GM12872 (cell line): ENCODE data around the gene SFSWAP.
A peak's percentile ranks its signal among the peaks of the same experiment; 100 is the strongest.

Experiments
- CTCF ChIP-seq: IDR thresholded peaks from 3 replicates; pipeline ENCODE4 v1.5.1; 2011; ENCODE audit warnings: low read depth, mild to moderate bottlenecking, low read length, moderate library complexity; ENCODE audit not compliant: insufficient read depth

SFSWAP gene

DNA sequence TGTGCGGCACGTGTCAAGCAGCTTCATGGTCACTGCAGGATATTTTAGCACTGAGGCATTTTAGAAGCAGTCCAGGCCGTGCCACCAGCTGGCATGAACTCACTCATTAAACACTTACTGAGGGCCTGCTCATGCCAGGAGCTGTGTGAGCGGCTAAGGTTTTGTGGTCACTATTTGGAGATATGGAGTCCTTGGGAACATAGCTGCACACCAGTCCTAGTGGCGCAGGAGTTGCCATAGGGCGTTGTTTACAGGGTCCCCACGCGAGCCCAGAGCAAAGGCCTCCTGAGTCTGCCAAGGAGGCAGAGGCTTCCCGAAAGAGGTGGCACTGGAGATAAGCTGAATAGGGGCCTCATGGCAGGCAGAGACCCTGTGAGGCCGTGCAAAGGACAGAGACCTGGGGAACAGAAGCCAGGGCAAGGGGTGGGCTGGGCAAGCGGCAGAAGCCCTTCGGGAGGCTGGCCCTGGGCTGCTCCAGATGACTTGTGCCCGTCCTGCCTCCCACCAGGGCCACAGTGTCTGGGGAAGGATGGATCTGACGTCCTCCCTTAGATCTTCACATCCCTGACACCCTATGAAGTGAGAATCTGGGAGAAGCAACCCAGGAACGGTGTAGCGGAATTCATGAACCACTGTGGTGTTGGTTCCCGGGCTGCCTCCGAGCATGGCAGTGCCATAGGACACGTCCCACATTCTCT, 38.9 kb downstream of the SFSWAP start:
- TF ChIP-seq CTCF, result no peak

DNA sequence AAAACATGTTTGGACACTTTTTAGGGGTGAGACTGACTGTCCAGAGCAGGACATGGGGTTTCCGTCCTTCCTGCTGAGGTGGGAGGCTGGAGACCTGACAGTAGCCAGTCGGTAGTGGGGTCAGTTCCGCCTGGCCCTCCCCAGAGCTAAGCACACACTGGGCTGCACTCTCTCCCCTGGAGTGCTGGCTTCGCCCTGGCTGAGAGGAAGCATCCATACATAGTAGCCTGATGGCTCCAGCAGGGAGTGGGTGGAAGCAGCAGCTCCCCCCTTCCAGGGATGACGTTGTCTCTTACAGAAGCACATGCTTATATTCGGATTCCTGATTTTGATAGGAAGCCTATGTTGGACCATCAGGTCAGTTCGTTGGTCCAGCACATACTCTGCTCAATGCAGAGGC, 40.4 kb downstream of the SFSWAP start:
- TF ChIP-seq CTCF, result no peak

DNA sequence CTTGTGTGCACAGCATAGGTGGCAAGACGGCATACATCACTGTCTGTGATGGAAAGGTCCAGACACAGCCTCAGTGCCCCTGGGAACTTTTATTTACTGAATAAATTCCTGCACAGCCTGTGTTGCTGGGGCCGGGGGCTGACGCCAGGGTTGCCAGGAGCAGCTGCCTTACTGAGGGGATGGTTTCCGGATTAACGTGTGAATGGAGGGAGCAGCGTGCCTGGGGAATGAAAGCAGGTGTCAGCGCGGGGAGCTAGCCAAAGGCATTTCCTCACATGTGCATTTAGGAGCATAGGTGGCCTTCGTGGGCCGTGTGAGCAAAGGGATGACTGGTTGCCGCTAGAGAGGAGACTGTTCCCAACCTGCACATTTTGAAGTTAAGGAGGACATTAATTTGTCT, 41.6 kb downstream of the SFSWAP start:
- TF ChIP-seq CTCF, result no peak

- no peak for TF ChIP-seq CTCF
Observed at GRCh38 chr12:131753005-131753404, 42.1 kb downstream of the SFSWAP start.

- 0 out of 3 replicates have a peak, but pooled peaks have one; percentile 2 for TF ChIP-seq CTCF
Observed at GRCh38 chr12:131753757-131754156, 42.9 kb downstream of the SFSWAP start.

GRCh38 chr12:131754184-131754583, 43.3 kb downstream of the SFSWAP start:
- no peak for TF ChIP-seq CTCF

DNA sequence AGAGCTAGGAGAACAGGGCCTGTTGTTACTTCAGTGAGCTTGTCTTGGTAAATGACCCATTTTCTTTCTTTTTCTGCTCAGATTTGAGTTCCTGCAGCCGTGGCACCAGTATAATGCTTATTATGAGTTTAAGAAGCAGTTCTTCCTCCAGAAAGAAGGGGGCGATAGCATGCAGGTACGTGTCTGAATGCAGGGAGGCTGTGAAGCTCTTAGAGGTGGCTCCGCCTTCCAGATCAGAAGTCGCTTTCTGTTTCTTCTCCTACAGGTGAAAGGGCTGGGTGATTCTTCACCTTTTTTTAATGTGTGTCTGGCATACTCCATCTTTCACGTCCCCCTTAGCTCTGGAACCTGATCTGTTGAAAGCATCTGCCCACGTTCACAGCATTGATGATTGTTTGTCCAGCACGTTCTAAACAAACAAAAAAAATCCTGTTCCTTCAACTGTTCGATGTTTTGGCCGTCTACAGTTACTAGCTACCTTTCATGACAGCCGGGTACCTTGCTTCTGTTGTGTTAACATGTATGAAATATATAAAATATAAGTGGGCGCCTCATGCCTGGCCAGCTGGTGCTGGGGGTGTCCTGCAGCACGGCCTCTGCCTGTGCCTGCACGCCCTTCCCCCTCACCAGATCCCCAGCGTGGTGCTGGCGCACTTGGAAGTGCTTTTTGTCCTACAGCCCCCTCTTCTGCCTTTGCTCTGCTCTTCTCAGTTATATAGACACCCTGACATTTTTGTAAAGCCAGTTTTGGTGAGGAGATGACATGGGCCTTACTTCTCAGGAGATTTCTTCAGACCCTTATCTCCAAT, 44.6 kb downstream of the SFSWAP start:
- peak; percentile 58 for TF ChIP-seq CTCF
